Liver (tissue), 9 donors: Measurements from ENCODE around the gene PLPPR2. TPM values are rescaled to one million over a fixed set of nuclear protein-coding genes. Genes with fewer than 3 reads are reported as not detected.

Source experiments
- DNase-seq: peaks from one replicate; pipeline ENCODE4 v3.0.0-alpha.2; 2017; ENCODE audit warnings: low spot score
- H3K27ac ChIP-seq, 2 donors: one replicate each; pipeline ENCODE4 v1.7.0; 2013; ENCODE audit warnings: inconsistent platforms in 2 of 2, low read length in 2 of 2, control low read depth in 1 of 2, low read depth in 1 of 2, mild to moderate bottlenecking in 1 of 2
- H3K27me3 ChIP-seq, 4 donors: one replicate each; pipeline versions ENCODE4 v1.6.1 to v1.7.0; 2013; ENCODE audit warnings: low read length in 3 of 4, inconsistent platforms in 1 of 4, mild to moderate bottlenecking in 1 of 4, moderate library complexity in 1 of 4; ENCODE audit not compliant: control insufficient read depth in 4 of 4, insufficient read depth in 4 of 4
- H3K36me3 ChIP-seq, 4 donors: one replicate each; pipeline versions ENCODE4 v1.6.1 to v1.7.0; 2013; ENCODE audit warnings: low read length in 3 of 4, mild to moderate bottlenecking in 3 of 4, low read depth in 1 of 4, moderate library complexity in 1 of 4; ENCODE audit not compliant: control insufficient read depth in 4 of 4, insufficient read depth in 3 of 4
- H3K4me1 ChIP-seq, 4 donors: one replicate each; pipeline versions ENCODE4 v1.6.1 to v1.7.0; 2013; ENCODE audit warnings: low read length in 3 of 4, mild to moderate bottlenecking in 3 of 4, moderate library complexity in 1 of 4; ENCODE audit not compliant: control insufficient read depth in 4 of 4, insufficient read depth in 4 of 4
- H3K4me3 ChIP-seq, 3 donors: one replicate each; pipeline versions ENCODE4 v1.6.1 to v1.7.0; 2013; ENCODE audit warnings: low read length in 3 of 3, control low read depth in 1 of 3, low read depth in 1 of 3, mild to moderate bottlenecking in 1 of 3
- H3K9ac ChIP-seq, 2 donors: one replicate each; pipeline ENCODE4 v1.7.0; 2013; ENCODE audit warnings: low read length in 2 of 2, mild to moderate bottlenecking in 2 of 2, moderate library complexity in 2 of 2, control low read depth in 1 of 2, low read depth in 1 of 2
- H3K9me3 ChIP-seq, 4 donors: one replicate each; pipeline versions ENCODE4 v1.6.1 to v1.7.0; 2013; ENCODE audit warnings: low read length in 3 of 4; ENCODE audit not compliant: control insufficient read depth in 4 of 4
- ATF3 ChIP-seq: IDR thresholded peaks from 2 replicates; pipeline ENCODE4 v1.6.1; 2016; ENCODE audit warnings: antibody characterized with exemption
- EGR1 ChIP-seq, 2 donors: IDR thresholded peaks; 2 replicates each; pipeline ENCODE4 v1.6.1; 2016 to 2018; ENCODE audit warnings: antibody characterized with exemption in 2 of 2, low read depth in 2 of 2
- FOXA2 ChIP-seq: IDR thresholded peaks from 2 replicates; pipeline ENCODE4 v1.6.1; 2016; ENCODE audit warnings: antibody characterized with exemption
- GABPA ChIP-seq, 2 donors: IDR thresholded peaks in 1 of 2; conservative IDR thresholded peaks in 1 of 2; 2 replicates each; pipeline ENCODE4 v1.6.1; 2016; ENCODE audit warnings: antibody characterized with exemption in 2 of 2, mild to moderate bottlenecking in 1 of 2, moderate library complexity in 1 of 2
- HNF4A ChIP-seq, 2 donors: conservative IDR thresholded peaks; 2 replicates each; pipeline ENCODE4 v1.6.1; 2016; ENCODE audit warnings: antibody characterized with exemption in 2 of 2, mild to moderate bottlenecking in 2 of 2
- HNF4G ChIP-seq: IDR thresholded peaks from 2 replicates; pipeline ENCODE4 v1.6.1; 2016; ENCODE audit warnings: antibody characterized with exemption
- JUND ChIP-seq, 2 donors: IDR thresholded peaks; 2 replicates each; pipeline ENCODE4 v1.6.1; 2016; ENCODE audit warnings: antibody characterized with exemption in 2 of 2
- MAX ChIP-seq: IDR thresholded peaks from 2 replicates; pipeline ENCODE4 v1.6.1; 2016; ENCODE audit warnings: antibody characterized with exemption
- NR2F2 ChIP-seq: IDR thresholded peaks from 2 replicates; pipeline ENCODE4 v1.6.1; 2016; ENCODE audit warnings: antibody characterized with exemption
- RAD21 ChIP-seq, 2 donors: IDR thresholded peaks; 2 replicates each; pipeline ENCODE4 v1.6.1; 2016; ENCODE audit warnings: antibody characterized with exemption in 2 of 2, mild to moderate bottlenecking in 2 of 2
- SP1 ChIP-seq: IDR thresholded peaks from 2 replicates; pipeline ENCODE4 v1.6.1; 2018; ENCODE audit warnings: antibody characterized with exemption, mild to moderate bottlenecking
- TAF1 ChIP-seq: conservative IDR thresholded peaks from 2 replicates; pipeline ENCODE4 v1.6.1; 2016; ENCODE audit warnings: antibody characterized with exemption, mild to moderate bottlenecking
- YY1 ChIP-seq: IDR thresholded peaks from 2 replicates; pipeline ENCODE4 v1.6.1; 2016; ENCODE audit warnings: antibody characterized with exemption, mild to moderate bottlenecking
- ZBTB33 ChIP-seq: IDR thresholded peaks from 2 replicates; pipeline ENCODE4 v1.6.1; 2016; ENCODE audit warnings: antibody characterized with exemption
- WGBS: extraction: QIAGEN DNeasy Blood & Tissue Kit; methylation state at CpG from one replicate; pipeline ENCODE4 v1.1.7; 2013; 5-methylcytosine and 5-hydroxymethylcytosine counted together
- polyA plus RNA-seq, 2 donors: library from polyadenylated mRNA; stranded (reverse) in 1 of 2; unstranded in 1 of 2; fragments of 200-250 nt in 1 of 2; fragments of >200 nt in 1 of 2; fragmentation: Nextera tagmentation in 1 of 2; extraction: Ambion mirVana in 1 of 2; gene quantifications; one replicate each; pipeline versions ENCODE4 v1.2.1 to v1.2.3, GENCODE V29; 2013 to 2015
- total RNA-seq, 2 donors: library from RNA; depleted of rRNA; stranded (reverse); fragments of >200 nt; gene quantifications; one replicate each; pipeline ENCODE4 v1.2.3, GENCODE V29; 2014
- donor health status: healthy.
- donor health status: healthy.
- donor health status: healthy.
- donor health status: healthy.
- donor health status: healthy.

Gene PLPPR2
- total and polyA plus RNA-seq, 4 donors = 1.3 to 12.6 (median 7.3) TPM

- TF ChIP-seq RAD21 (IDR thresholded peaks at IDR 0.05) = no peak
- no peak overlapping the region for H3K27ac ChIP-seq
- H3K9me3 ChIP-seq = no peaks in the 10 kb centered on the region
- no peak overlapping the region for H3K4me3 ChIP-seq
- no peaks in the 10 kb centered on the region for H3K27me3 ChIP-seq
- peaks cover 4 to 13% (median 8%) of the 10 kb centered on the region in 4 donors for H3K36me3 ChIP-seq
- H3K9ac ChIP-seq = peak overlapping the region in 1 of 2 donors; percentile 16
- peaks cover 0 to 5% (median 3%) of the 10 kb centered on the region in 4 donors for H3K4me1 ChIP-seq
- 85% methylated on average over 14 of the region's 14 CpGs for WGBS
- DNase-seq = no peak
Observed at GRCh38 chr19:11337080-11337479, 18.2 kb upstream of the PLPPR2 start.

GRCh38 chr19:11338121-11338520, 17.1 kb upstream of the PLPPR2 start:
- Histone ChIP-seq H3K9me3 (no peaks in the 10 kb centered on the region), H3K9ac (peak overlapping the region in 1 of 2 donors; percentile 16), H3K27me3 (no peaks in the 10 kb centered on the region), H3K36me3 (peaks cover 4 to 18% (median 9%) of the 10 kb centered on the region in 4 donors), H3K4me3 (no peak overlapping the region), H3K27ac (peak overlapping the region in 1 of 2 donors; percentile 23), H3K4me1 (peaks cover 0 to 5% (median 3%) of the 10 kb centered on the region in 4 donors)
- WGBS = 81% methylated on average over 7 of the region's 7 CpGs
- no peak for DNase-seq
- TF ChIP-seq HNF4G = no peak
- TF ChIP-seq FOXA2 = no peak
- TF ChIP-seq ZBTB33 = no peak
- TF ChIP-seq HNF4A (conservative IDR thresholded peaks at IDR 0.05) = no peak
- no peak for TF ChIP-seq JUND (IDR thresholded peaks at IDR 0.05)
- no peak for TF ChIP-seq MAX
- no peak for TF ChIP-seq SP1
- TF ChIP-seq NR2F2 = no peak
- TF ChIP-seq ATF3 = no peak
- TF ChIP-seq GABPA (IDR thresholded peaks at IDR 0.05 in 1 of 2, conservative IDR thresholded peaks at IDR 0.05 in 1 of 2) = no peak
- no peak for TF ChIP-seq RAD21 (IDR thresholded peaks at IDR 0.05)
- no peak for TF ChIP-seq TAF1

- H3K4me1 ChIP-seq = peaks cover 0 to 8% (median 3%) of the 10 kb centered on the region in 4 donors
- H3K27me3 ChIP-seq = no peaks in the 10 kb centered on the region
- H3K9ac ChIP-seq = no peak overlapping the region
- peak overlapping the region in 2 of 3 donors; percentile 30 to 57 for H3K4me3 ChIP-seq
- peak overlapping the region; percentile 41 to 60 for H3K27ac ChIP-seq
- H3K36me3 ChIP-seq = peaks cover 4 to 18% (median 7%) of the 10 kb centered on the region in 4 donors
- TF ChIP-seq YY1 (no peak), JUND (IDR thresholded peaks at IDR 0.05) (no peak), MAX (no peak), ATF3 (no peak), EGR1 (IDR thresholded peaks at IDR 0.05; ENCODE audit: low read depth in 2 of 2) (no peak)
- no peaks in the 10 kb centered on the region for H3K9me3 ChIP-seq
- WGBS = 66% methylated on average over 21 of the region's 21 CpGs
- no peak for DNase-seq
Observed at GRCh38 chr19:11338569-11339253, 16.5 kb upstream of the PLPPR2 start.
